ENCODE measurements around the gene AAR2. TPM values are rescaled to one million over a fixed set of nuclear protein-coding genes. Genes with fewer than 3 reads are reported as not detected.

Gene AAR2
- total RNA-seq, 1 experiment from 2014 or later = 36.9 TPM

- H3K27me3 ChIP-seq (ENCODE audit: insufficient read depth, low read length) = no peaks in the 10 kb centered on the region
- Mint-ChIP-seq H3K4me1 (peaks cover 0 to 4% of the 10 kb centered on the region in 2 experiments), H3K4me3 (no peak overlapping the region), H3K36me3 (ENCODE audit: insufficient read depth in 1 of 3, low read depth in 3 of 3) (no peaks in the 10 kb centered on the region), H3K27ac (no peak overlapping the region; a peak in 1 of 7 replicates), H3K27me3 (ENCODE audit: low read depth) (peaks cover 31% of the 10 kb centered on the region), H3K9me3 (no peaks in the 10 kb centered on the region)
- H4K91ac ChIP-seq (ENCODE audit: insufficient read length, low read depth, low read length) = no peak overlapping the region
- H3K79me1 ChIP-seq (ENCODE audit: insufficient read depth, low read depth, low read length, poor library complexity, severe bottlenecking) = no peaks in the 10 kb centered on the region
- H3T11ph ChIP-seq (ENCODE audit: low read length) = no peak overlapping the region
- no peaks in the 10 kb centered on the region for H4K20me1 ChIP-seq (ENCODE audit: control insufficient read depth, insufficient read depth, insufficient read length)
- H3K9ac ChIP-seq (ENCODE audit: extremely low read depth, insufficient read length, low read length) = no peak overlapping the region
- H2BK15ac ChIP-seq (ENCODE audit: low read depth, low read length) = no peak overlapping the region
- H2BK5ac ChIP-seq (ENCODE audit: insufficient read length, low read length) = no peak overlapping the region
- no peak overlapping the region for H3K18ac ChIP-seq (ENCODE audit: insufficient read length, low read depth, low read length)
- no peak overlapping the region for H2BK20ac ChIP-seq (ENCODE audit: low read depth, low read length, poor library complexity, severe bottlenecking)
- no peak overlapping the region for H3K23ac ChIP-seq (ENCODE audit: insufficient read length, low read depth, low read length)
- no peaks in the 10 kb centered on the region for H3K79me2 ChIP-seq (ENCODE audit: insufficient read depth, low read length)
- no peak for TF ChIP-seq CTCF (conservative IDR thresholded peaks at IDR 0.05)
- no peak overlapping the region for H3K4me2 ChIP-seq (ENCODE audit: insufficient read depth, insufficient read length, low read length)
- no peaks in the 10 kb centered on the region for H3K23me2 ChIP-seq (ENCODE audit: insufficient read length, low read depth, low read length, poor library complexity, severe bottlenecking)
- no peak for DNase-seq
- H3K4ac ChIP-seq (ENCODE audit: low read depth, low read length) = no peak overlapping the region
- H2BK12ac ChIP-seq (ENCODE audit: insufficient read length, low read depth, low read length) = no peak overlapping the region
- no peaks in the 10 kb centered on the region for H3K4me1 ChIP-seq (ENCODE audit: insufficient read depth, low read length)
- H3K9me3 ChIP-seq (ENCODE audit: control insufficient read depth, low read depth, low read length) = no peaks in the 10 kb centered on the region
- H2AFZ ChIP-seq (ENCODE audit: low read length) = no peak overlapping the region
- no peak overlapping the region for H4K5ac ChIP-seq (ENCODE audit: insufficient read length, low read depth, low read length)
- H3K56ac ChIP-seq (ENCODE audit: insufficient read length, low read depth, low read length) = no peak overlapping the region
- H2AK5ac ChIP-seq (ENCODE audit: insufficient read length, low read length) = no peak overlapping the region
- no CpG with 5 or more reads among the region's 3 CpGs for WGBS (ENCODE audit: extremely low coverage, insufficient read length, low lambda C conversion rate)
- H4K8ac ChIP-seq (replicated peaks; ENCODE audit: insufficient read length, low read depth, low read length) = no peak overlapping the region
- no peak overlapping the region for H3K14ac ChIP-seq (ENCODE audit: insufficient read depth, low read length)
- no peak overlapping the region for H3K27ac ChIP-seq (ENCODE audit: insufficient read length, low read depth, low read length)
- H2BK120ac ChIP-seq (ENCODE audit: low read depth, low read length, poor library complexity, severe bottlenecking) = no peak overlapping the region
These were observed 61.8 kb downstream of the AAR2 start for GRCh38 chr20:36298061-36298460.

Measured in H9 (cell line).